Naive thymus-derived CD4-positive, alpha-beta T cell (primary cell): Measurements from ENCODE around the gene SC5D. TPM values are rescaled to one million over a fixed set of nuclear protein-coding genes. Genes with fewer than 3 reads are reported as not detected.

Experiments
- ATAC-seq: fragments of 150-1000 bp; cut with Tn5 transposase; 2 replicates; pipeline ENCODE4 v1.10.0; 2021; ENCODE audit warnings: mild to moderate bottlenecking, moderate library complexity
- CTCF ChIA-PET: fragments of 350-600 bp; sonication (Branson Sonifier 250); formaldehyde crosslinking; loops from one replicate; lab custom pipeline; 2021; ENCODE audit warnings: antibody characterized with exemption; lab: Charles Lee
- POLR2A ChIA-PET: fragments of 350-600 bp; sonication (Branson Sonifier 250); formaldehyde crosslinking; loops from one replicate; lab custom pipeline; 2021; ENCODE audit warnings: antibody characterized with exemption, inconsistent platforms; lab: Charles Lee
- DNase-seq, 9 donors: peaks; one replicate each; pipeline versions ENCODE4 v3.0.0 to v3.0.0-alpha.2; 2020 to 2022; ENCODE audit warnings: mixed read lengths in 1 of 9
- H3K27ac ChIP-seq: one replicate; pipeline ENCODE4 v1.7.0; 2013; ENCODE audit warnings: mild to moderate bottlenecking, low read depth, low read length, moderate library complexity
- H3K27me3 ChIP-seq, 2 donors: one replicate each; pipeline ENCODE4 v1.7.0; 2013; ENCODE audit warnings: low read length in 2 of 2, mild to moderate bottlenecking in 2 of 2, moderate library complexity in 2 of 2; ENCODE audit not compliant: control insufficient read depth in 2 of 2, insufficient read depth in 2 of 2
- H3K36me3 ChIP-seq, 3 experiments: 1 replicate in 2 of 3; 2 replicates in 1 of 3; pipeline ENCODE4 v1.7.0; 2013; ENCODE audit warnings: low read length in 3 of 3, mild to moderate bottlenecking in 3 of 3, moderate library complexity in 1 of 3; ENCODE audit not compliant: insufficient read depth in 3 of 3, control insufficient read depth in 2 of 3
- H3K4me1 ChIP-seq, 2 donors: one replicate each; pipeline ENCODE4 v1.7.0; 2013; ENCODE audit warnings: low read length in 2 of 2, mild to moderate bottlenecking in 2 of 2, moderate library complexity in 1 of 2; ENCODE audit not compliant: control insufficient read depth in 2 of 2, insufficient read depth in 2 of 2
- H3K4me3 ChIP-seq: 2 replicates; pipeline ENCODE4 v1.7.0; 2013; ENCODE audit warnings: mild to moderate bottlenecking, low read length
- H3K9me3 ChIP-seq, 3 experiments: 1 replicate in 2 of 3; 2 replicates in 1 of 3; pipeline ENCODE4 v1.7.0; 2013; ENCODE audit warnings: low read length in 3 of 3; ENCODE audit not compliant: control insufficient read depth in 2 of 3
- H3K27ac Mint-ChIP-seq, 9 donors: one replicate each; pipeline ENCODE4 v1.8.0; 2020 to 2022; ENCODE audit warnings: mixed read lengths in 9 of 9, mild to moderate bottlenecking in 8 of 9, moderate library complexity in 5 of 9, inconsistent platforms in 2 of 9
- H3K27me3 Mint-ChIP-seq, 5 donors: one replicate each; pipeline ENCODE4 v1.8.0; 2021 to 2022; ENCODE audit warnings: mixed read lengths in 5 of 5, mild to moderate bottlenecking in 1 of 5
- H3K36me3 Mint-ChIP-seq, 5 donors: one replicate each; pipeline ENCODE4 v1.8.0; 2020 to 2022; ENCODE audit warnings: mixed read lengths in 5 of 5, mild to moderate bottlenecking in 3 of 5, inconsistent platforms in 1 of 5
- H3K4me1 Mint-ChIP-seq, 7 donors: one replicate each; pipeline ENCODE4 v1.8.0; 2020 to 2022; ENCODE audit warnings: mixed read lengths in 7 of 7, mild to moderate bottlenecking in 3 of 7, inconsistent platforms in 1 of 7
- H3K4me3 Mint-ChIP-seq, 10 donors: one replicate each; pipeline ENCODE4 v1.8.0; 2020 to 2022; ENCODE audit warnings: mild to moderate bottlenecking in 10 of 10, mixed read lengths in 10 of 10, moderate library complexity in 6 of 10, inconsistent platforms in 2 of 10
- H3K9me3 Mint-ChIP-seq, 11 donors: one replicate each; pipeline ENCODE4 v1.8.0; 2020 to 2022; ENCODE audit warnings: mixed read lengths in 11 of 11, mild to moderate bottlenecking in 4 of 11, inconsistent platforms in 1 of 11, moderate library complexity in 1 of 11
- intact Hi-C, 2 donors: fragments of 100-400 bp; cut with micrococcal nuclease; formaldehyde crosslinking; loops; one replicate each; pipeline ENCODE4 v1.15.1; 2023
- polyA plus RNA-seq, 2 donors: library from polyadenylated mRNA; unstranded; fragments of 300-500 nt; fragmentation: Illumina TruSeq; gene quantifications; one replicate each; pipeline ENCODE4 v1.2.3, GENCODE V29; 2021
- total RNA-seq, 6 experiments: library from RNA in 5 of 6; stranded (reverse) in 5 of 6; gene quantifications; 1 replicate in 5 of 6; 2 replicates in 1 of 6; pipeline ENCODE4 v1.2.3 and lab custom pipeline; 2021 to 2026

Gene SC5D
- total and polyA plus RNA-seq, 7 experiments from 2014 or later = 7.9 to 48.7 (median 21.8) TPM

DNA sequence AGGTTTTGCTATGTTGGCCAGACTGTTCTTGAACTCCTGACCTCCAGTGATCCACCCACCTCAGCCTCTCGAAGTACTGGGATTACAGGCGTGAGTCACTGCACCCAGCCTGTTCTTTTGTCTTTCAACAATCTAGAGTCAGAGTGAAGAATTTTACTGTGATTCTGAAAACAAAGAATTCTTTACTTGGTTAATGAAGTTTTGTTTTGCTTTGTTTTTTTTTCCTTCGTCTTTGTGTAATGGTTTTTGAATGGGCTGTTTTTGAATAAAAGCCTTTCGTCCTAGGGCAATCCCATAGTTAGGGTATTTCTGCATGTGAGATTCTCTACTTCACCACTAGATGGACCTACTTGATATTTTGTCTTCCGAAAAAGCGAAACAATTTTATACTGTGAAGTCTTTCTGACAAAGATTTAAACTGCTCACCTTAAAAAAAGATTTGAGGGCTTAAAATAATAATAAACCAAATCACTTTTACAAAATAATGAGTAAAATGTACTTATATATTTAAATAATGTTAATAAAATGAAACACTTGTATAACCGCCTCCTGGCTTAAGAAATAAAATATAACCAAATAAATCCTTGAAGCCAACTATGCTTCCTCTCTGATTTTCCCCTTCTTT lies 43.4 kb upstream of the SC5D start:
- Mint-ChIP-seq H3K4me3 (peak overlapping the region in 1 of 10 donors; percentile 19), H3K27me3 (peaks cover 0 to 12% (median 5%) of the 10 kb centered on the region in 5 donors), H3K36me3 (no peaks in the 10 kb centered on the region), H3K4me1 (peaks cover 0 to 10% (median 3%) of the 10 kb centered on the region in 7 donors), H3K27ac (peak overlapping the region in 1 of 9 donors; percentile 23), H3K9me3 (peaks cover 0 to 3% (median 2%) of the 10 kb centered on the region in 11 donors)
- H3K27me3 ChIP-seq = no peaks in the 10 kb centered on the region
- CTCF ChIA-PET = interaction anchor here (0.7 to 1.8 kb wide), 2 partner anchors 43 to 173 kb away, joined by 3 to 7 read pairs; partner anchors contain the start of gene SC5D
- intact Hi-C loops = loop anchor here (1.0 kb wide), 4 partner anchors 43 to 342 kb away; partner anchors contain the start of gene SC5D (in 1 of the 2)
- POLR2A ChIA-PET = interaction anchor here (2.1 kb wide), 1 partner anchor 43 kb away, joined by 6 read pairs; no protein-coding TSS in a partner anchor
- H3K9me3 ChIP-seq = no peaks in the 10 kb centered on the region
- ATAC-seq (peak; percentile 75), DNase-seq (peak in 6 of 9 donors; percentile 36 to 56 (median 41))
- no peak overlapping the region for H3K27ac ChIP-seq
- no peaks in the 10 kb centered on the region for H3K36me3 ChIP-seq
- H3K4me3 ChIP-seq = no peak overlapping the region
- no peaks in the 10 kb centered on the region for H3K4me1 ChIP-seq

DNA sequence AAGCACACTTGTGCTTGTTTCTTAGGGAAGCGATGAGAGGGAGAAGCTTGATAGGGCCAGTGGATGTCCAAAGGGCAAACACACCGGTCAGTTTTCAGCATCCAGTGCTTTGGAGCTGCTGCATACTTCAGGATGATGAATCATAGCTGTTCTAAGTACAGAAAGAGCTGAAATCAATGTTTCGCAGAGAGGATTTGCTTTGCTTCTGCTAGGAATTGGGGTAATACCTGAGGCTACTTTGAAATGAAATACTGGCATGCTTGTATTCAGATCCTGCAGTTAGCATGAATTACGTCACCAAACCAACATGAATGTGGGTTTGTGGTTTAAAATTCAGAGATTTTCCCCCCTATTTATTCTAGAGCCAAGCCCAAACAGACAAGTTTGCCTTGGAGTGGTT lies 41.7 kb upstream of the SC5D start:
- no peak overlapping the region for H3K27ac ChIP-seq
- intact Hi-C loops = no loop called here
- no peaks in the 10 kb centered on the region for H3K36me3 Mint-ChIP-seq
- DNase-seq = no peak
- peaks cover 0 to 22% (median 11%) of the 10 kb centered on the region in 5 donors for H3K27me3 Mint-ChIP-seq
- CTCF ChIA-PET = interaction anchor here (0.9 to 1.8 kb wide), 3 partner anchors 41 to 341 kb away, joined by 3 to 7 read pairs (median 6); partner anchors contain the start of gene SC5D
- no peak overlapping the region for H3K4me3 Mint-ChIP-seq
- peaks cover 0 to 10% (median 3%) of the 10 kb centered on the region in 7 donors for H3K4me1 Mint-ChIP-seq
- H3K27ac Mint-ChIP-seq = no peak overlapping the region
- POLR2A ChIA-PET = interaction anchor here (1.0 kb wide), 1 partner anchor 42 kb away, joined by 3 read pairs; the partner anchor contains the start of gene SC5D
- peaks cover 0 to 10% (median 2%) of the 10 kb centered on the region in 11 donors for H3K9me3 Mint-ChIP-seq
- H3K4me3 ChIP-seq = no peak overlapping the region
- no peaks in the 10 kb centered on the region for H3K4me1 ChIP-seq
- no peaks in the 10 kb centered on the region for H3K36me3 ChIP-seq
- no peaks in the 10 kb centered on the region for H3K27me3 ChIP-seq
- no peak for ATAC-seq
- no peaks in the 10 kb centered on the region for H3K9me3 ChIP-seq

- Mint-ChIP-seq H3K27ac (no peak overlapping the region), H3K27me3 (peaks cover 0 to 43% (median 11%) of the 10 kb centered on the region in 5 donors), H3K4me1 (peaks cover 0 to 10% (median 3%) of the 10 kb centered on the region in 7 donors), H3K4me3 (no peak overlapping the region), H3K36me3 (no peaks in the 10 kb centered on the region), H3K9me3 (peaks cover 0 to 10% (median 2%) of the 10 kb centered on the region in 11 donors)
- H3K27me3 ChIP-seq = no peaks in the 10 kb centered on the region
- ChIA-PET CTCF (interaction anchor here (0.6 to 0.8 kb wide), 2 partner anchors 8 to 206 kb away, joined by 3 read pairs; no protein-coding TSS in a partner anchor), POLR2A (no interaction called here)
- no peak overlapping the region for H3K27ac ChIP-seq
- H3K9me3 ChIP-seq = no peaks in the 10 kb centered on the region
- no peak overlapping the region for H3K4me3 ChIP-seq
- H3K36me3 ChIP-seq = no peaks in the 10 kb centered on the region
- DNase-seq = no peak
- intact Hi-C loops = no loop called here
- no peaks in the 10 kb centered on the region for H3K4me1 ChIP-seq
- ATAC-seq = no peak
Measured at GRCh38 chr11:121253951-121254350, 38.6 kb upstream of the SC5D start.

DNA sequence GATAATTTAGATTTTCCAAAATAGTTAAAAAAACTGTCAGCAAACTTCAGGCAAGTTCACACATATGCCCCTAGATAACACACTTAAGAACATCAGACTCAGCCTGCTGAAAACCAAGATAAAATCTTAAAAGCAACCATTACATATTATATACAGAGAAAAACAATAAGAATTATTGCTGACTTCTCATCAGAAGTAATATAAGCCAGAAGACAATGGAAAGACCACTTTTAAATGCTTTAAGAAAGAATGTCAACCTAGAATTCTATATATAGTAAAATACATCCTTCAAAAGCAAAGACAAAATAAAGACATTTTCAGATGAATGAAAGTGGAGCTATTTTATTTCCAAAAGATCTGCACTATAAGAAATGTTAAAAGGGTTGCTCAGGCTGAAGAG lies 37.8 kb upstream of the SC5D start:
- Histone ChIP-seq H3K27me3 (no peaks in the 10 kb centered on the region), H3K9me3 (no peaks in the 10 kb centered on the region), H3K4me3 (no peak overlapping the region), H3K36me3 (no peaks in the 10 kb centered on the region), H3K27ac (no peak overlapping the region), H3K4me1 (no peaks in the 10 kb centered on the region)
- Mint-ChIP-seq H3K4me1 (peaks cover 0 to 6% (median 0%) of the 10 kb centered on the region in 7 donors), H3K27ac (no peak overlapping the region), H3K4me3 (no peak overlapping the region), H3K36me3 (no peaks in the 10 kb centered on the region), H3K9me3 (peaks cover 0 to 10% (median 2%) of the 10 kb centered on the region in 11 donors), H3K27me3 (peaks cover 0 to 46% (median 11%) of the 10 kb centered on the region in 5 donors)
- POLR2A ChIA-PET = interaction anchor here (1.5 kb wide), 1 partner anchor 37 kb away, joined by 3 read pairs; the partner anchor contains the start of gene SC5D
- intact Hi-C loops = no loop called here
- no peak for DNase-seq
- no peak for ATAC-seq
- CTCF ChIA-PET = interaction anchor here (0.6 to 1.5 kb wide), 2 partner anchors 8 to 10 kb away, joined by 3 to 4 read pairs; no protein-coding TSS in a partner anchor

DNA sequence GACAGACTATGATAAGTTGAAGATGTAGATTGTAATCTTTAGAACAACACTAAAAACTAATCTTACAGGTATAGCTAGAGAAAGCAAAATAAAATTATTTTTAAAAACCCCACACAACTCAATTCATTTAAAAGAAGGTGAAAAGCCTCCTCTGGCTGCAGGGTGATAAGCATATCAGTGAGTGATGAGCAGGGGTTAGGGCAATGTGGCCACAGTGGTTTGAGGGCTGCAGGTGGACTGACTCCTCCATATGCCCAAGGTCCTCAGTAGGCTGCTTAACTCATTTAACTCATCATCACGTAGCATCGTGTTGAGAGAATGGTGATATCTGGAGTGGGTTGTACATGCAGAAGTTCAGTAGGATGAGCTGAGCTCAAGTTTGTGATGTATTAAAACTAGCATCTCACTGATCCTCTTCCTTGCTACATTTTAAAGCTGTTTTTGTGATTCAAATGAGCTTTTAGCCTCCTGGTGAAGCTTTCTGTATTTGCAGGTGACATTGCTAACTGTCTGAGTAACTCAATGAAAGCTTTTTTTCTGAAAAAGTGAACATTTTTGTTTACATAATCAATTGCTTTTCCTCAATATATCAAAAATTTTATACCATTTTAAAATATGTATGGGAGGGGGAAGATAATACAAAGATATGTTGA lies 37.0 kb upstream of the SC5D start:
- ChIA-PET CTCF (interaction anchor here (0.6 to 1.5 kb wide), 2 partner anchors 9 kb away, joined by 3 to 4 read pairs; no protein-coding TSS in a partner anchor), POLR2A (interaction anchor here (1.5 kb wide), 1 partner anchor 36 kb away, joined by 3 read pairs; the partner anchor contains the start of gene SC5D)
- no peaks in the 10 kb centered on the region for H3K36me3 ChIP-seq
- H3K4me1 Mint-ChIP-seq = no peaks in the 10 kb centered on the region
- intact Hi-C loops = no loop called here
- H3K27me3 ChIP-seq = no peaks in the 10 kb centered on the region
- H3K27ac Mint-ChIP-seq = no peak overlapping the region
- no peak for ATAC-seq
- H3K27me3 Mint-ChIP-seq = peaks cover 0 to 52% (median 6%) of the 10 kb centered on the region in 5 donors
- no peak overlapping the region for H3K4me3 ChIP-seq
- no peaks in the 10 kb centered on the region for H3K36me3 Mint-ChIP-seq
- H3K4me1 ChIP-seq = no peaks in the 10 kb centered on the region
- no peak for DNase-seq
- H3K9me3 Mint-ChIP-seq = peaks cover 0 to 10% (median 2%) of the 10 kb centered on the region in 11 donors
- no peak overlapping the region for H3K27ac ChIP-seq
- H3K4me3 Mint-ChIP-seq = no peak overlapping the region
- no peaks in the 10 kb centered on the region for H3K9me3 ChIP-seq

GRCh38 chr11:121257289-121257688 lies 35.3 kb upstream of the SC5D start:
- H3K4me1 Mint-ChIP-seq = no peaks in the 10 kb centered on the region
- H3K27me3 Mint-ChIP-seq = peaks cover 0 to 69% (median 12%) of the 10 kb centered on the region in 5 donors
- peaks cover 0 to 10% (median 3%) of the 10 kb centered on the region in 11 donors for H3K9me3 Mint-ChIP-seq
- H3K4me3 Mint-ChIP-seq = no peak overlapping the region
- intact Hi-C loops = no loop called here
- DNase-seq = no peak
- no peak overlapping the region for H3K27ac Mint-ChIP-seq
- no peaks in the 10 kb centered on the region for H3K36me3 Mint-ChIP-seq
- CTCF ChIA-PET = interaction anchor here (0.9 kb wide), 1 partner anchor 12 kb away, joined by 3 read pairs; no protein-coding TSS in a partner anchor
- POLR2A ChIA-PET = interaction anchor here (0.7 kb wide), 1 partner anchor 317 kb away, joined by 3 read pairs; no protein-coding TSS in a partner anchor
- Histone ChIP-seq H3K4me1 (no peaks in the 10 kb centered on the region), H3K27ac (no peak overlapping the region), H3K36me3 (no peaks in the 10 kb centered on the region), H3K27me3 (no peaks in the 10 kb centered on the region), H3K9me3 (no peaks in the 10 kb centered on the region), H3K4me3 (no peak overlapping the region)
- no peak for ATAC-seq
